Embryonic facial prominence (tissue), 1 donor: ENCODE data around the gene GRB10.

Experiments used
- DNase-seq: peaks from one replicate; pipeline ENCODE4 v3.0.0-alpha.2; 2016; ENCODE audit errors: extremely low spot score

GRB10 gene

GRCh38 chr7:50690541-50691011, 92.1 kb downstream of the GRB10 start:
- no peak for DNase-seq

- no peak for DNase-seq
These were observed 94.5 kb downstream of the GRB10 start for GRCh38 chr7:50688226-50688590.

GRCh38 chr7:50687575-50688225, 95.0 kb downstream of the GRB10 start:
- DNase-seq, result no peak

GRCh38 chr7:50687096-50687495, 95.6 kb downstream of the GRB10 start:
- DNase-seq, result no peak

GRCh38 chr7:50685135-50686065, 97.3 kb downstream of the GRB10 start:
- DNase-seq, result no peak

- no peak for DNase-seq
These were observed 98.0 kb downstream of the GRB10 start for GRCh38 chr7:50684713-50685075.

GRCh38 chr7:50684011-50684712, 98.5 kb downstream of the GRB10 start:
- DNase-seq, result no peak

GRCh38 chr7:50682573-50682972, 100.1 kb downstream of the GRB10 start:
- DNase-seq, result no peak

GRCh38 chr7:50682079-50682478, 100.6 kb downstream of the GRB10 start:
- no peak for DNase-seq

GRCh38 chr7:50681432-50682045, 101.2 kb downstream of the GRB10 start:
- DNase-seq, result no peak

GRCh38 chr7:50679218-50680007, 103.3 kb downstream of the GRB10 start:
- DNase-seq, result peak; percentile 9

GRCh38 chr7:50678586-50678985, 104.1 kb downstream of the GRB10 start:
- no peak for DNase-seq

- DNase-seq, result no peak
These were observed 105.1 kb downstream of the GRB10 start for GRCh38 chr7:50677638-50677996.

- DNase-seq, result no peak
These were observed 105.7 kb downstream of the GRB10 start for GRCh38 chr7:50676740-50677637.

GRCh38 chr7:50676079-50676478, 106.6 kb downstream of the GRB10 start:
- no peak for DNase-seq

GRCh38 chr7:50674896-50675835, 107.5 kb downstream of the GRB10 start:
- DNase-seq, result no peak

GRCh38 chr7:50674299-50674698, 108.4 kb downstream of the GRB10 start:
- no peak for DNase-seq

GRCh38 chr7:50673096-50673495, 109.6 kb downstream of the GRB10 start:
- DNase-seq, result no peak

- DNase-seq, result no peak
These were observed 110.7 kb downstream of the GRB10 start for GRCh38 chr7:50672045-50672444.
